C4-2B (cell line): ENCODE results near the gene GGT6.

Experiments
- CTCF ChIP-seq: fragments of 450-650 bp; conservative IDR thresholded peaks from 2 replicates; pipeline ENCODE4 v1.5.1; 2017; ENCODE audit warnings: mild to moderate bottlenecking
- ZFX ChIP-seq: fragments of 450-650 bp; IDR thresholded peaks from 2 replicates; pipeline ENCODE4 v1.6.1; 2017

- TF ChIP-seq CTCF (no peak), ZFX (no peak)
Observed at GRCh38 chr17:4522661-4523060, 37.7 kb downstream of the GGT6 start.
